ENCODE data around the gene RHOV. TPM values are rescaled to one million over a fixed set of nuclear protein-coding genes. Genes with fewer than 3 reads are reported as not detected.

Gene RHOV
- total RNA-seq, 2 donors from 2014 or later, result 14.9 to 18.6 TPM

GRCh38 chr15:40918146-40918798 lies 44.2 kb upstream of the RHOV start:
- H3K36me3 ChIP-seq, result no peaks in the 10 kb centered on the region
- no peak for TF ChIP-seq CTCF (IDR thresholded peaks at IDR 0.05)
- no peaks in the 10 kb centered on the region for H3K9me3 ChIP-seq
- no peak overlapping the region for H3K27ac ChIP-seq
- no peaks in the 10 kb centered on the region for H3K27me3 ChIP-seq
- intact Hi-C loops (cut with DNase I), result no loop called here
- DNase-seq, result no peak
- H3K4me3 ChIP-seq, result no peak overlapping the region
- peaks cover 5% of the 10 kb centered on the region for H3K4me1 ChIP-seq
- H3K9ac ChIP-seq (ENCODE audit: low read depth in 2 of 2, low read length in 2 of 2), result no peak overlapping the region

- Histone ChIP-seq H3K9me3 (no peaks in the 10 kb centered on the region), H3K4me1 (peaks cover under 1% of the 10 kb centered on the region), H3K36me3 (no peaks in the 10 kb centered on the region), H3K27me3 (no peaks in the 10 kb centered on the region), H3K27ac (no peak overlapping the region), H3K4me3 (no peak overlapping the region), H3K9ac (ENCODE audit: low read depth in 2 of 2, low read length in 2 of 2) (no peak overlapping the region)
- TF ChIP-seq CTCF (IDR thresholded peaks at IDR 0.05), result no peak
- intact Hi-C loops (cut with DNase I), result no loop called here
- DNase-seq, result no peak
Observed at GRCh38 chr15:40917585-40917984, 43.6 kb upstream of the RHOV start.

GRCh38 chr15:40915679-40916078 lies 41.6 kb upstream of the RHOV start:
- DNase-seq, result no peak
- TF ChIP-seq CTCF (IDR thresholded peaks at IDR 0.05), result no peak
- no peak overlapping the region for H3K27ac ChIP-seq

GRCh38 chr15:40915116-40915661 lies 41.2 kb upstream of the RHOV start:
- H3K4me3 ChIP-seq, result no peak overlapping the region
- no peaks in the 10 kb centered on the region for H3K27me3 ChIP-seq
- H3K36me3 ChIP-seq, result no peaks in the 10 kb centered on the region
- H3K4me1 ChIP-seq, result no peaks in the 10 kb centered on the region
- H3K27ac ChIP-seq, result no peak overlapping the region
- DNase-seq, result no peak
- intact Hi-C loops (cut with DNase I), result no loop called here
- H3K9ac ChIP-seq (ENCODE audit: low read depth in 2 of 2, low read length in 2 of 2), result no peak overlapping the region
- no peaks in the 10 kb centered on the region for H3K9me3 ChIP-seq
- TF ChIP-seq CTCF (IDR thresholded peaks at IDR 0.05), result no peak

More at GRCh38 chr15:40915679-40916078, 41.6 kb upstream of the RHOV start:
- H3K4me3 ChIP-seq, result no peak overlapping the region
- no peaks in the 10 kb centered on the region for H3K27me3 ChIP-seq
- intact Hi-C loops (cut with DNase I), result no loop called here
- no peaks in the 10 kb centered on the region for H3K36me3 ChIP-seq
- no peak overlapping the region for H3K9ac ChIP-seq (ENCODE audit: low read depth in 2 of 2, low read length in 2 of 2)
- no peaks in the 10 kb centered on the region for H3K9me3 ChIP-seq
- no peaks in the 10 kb centered on the region for H3K4me1 ChIP-seq

- Histone ChIP-seq H3K4me1 (no peaks in the 10 kb centered on the region), H3K36me3 (no peaks in the 10 kb centered on the region), H3K27me3 (no peaks in the 10 kb centered on the region), H3K9ac (ENCODE audit: low read depth in 2 of 2, low read length in 2 of 2) (no peak overlapping the region), H3K9me3 (no peaks in the 10 kb centered on the region), H3K27ac (no peak overlapping the region), H3K4me3 (no peak overlapping the region)
- no peak for TF ChIP-seq CTCF (IDR thresholded peaks at IDR 0.05)
- intact Hi-C loops (cut with DNase I), result no loop called here
- DNase-seq, result no peak
Observed at GRCh38 chr15:40914486-40914885, 40.5 kb upstream of the RHOV start.

All from colonic mucosa (tissue), 4 donors.